GM12892 (cell line): Measurements from ENCODE around the gene WRNIP1.
A peak's percentile ranks its signal among the peaks of the same experiment; 100 is the strongest.

Experiments used
- DNase-seq: peaks from one replicate; pipeline ENCODE4 v3.0.0; 2011; ENCODE audit not compliant: insufficient read length
- FAIRE-seq: peaks from 2 replicates; lab custom pipeline; 2011; peaks lifted over from hg19 to GRCh38; lab: Jason Lieb, UNC
- POLR2A ChIP-seq: IDR thresholded peaks from 2 replicates; pipeline ENCODE4 v1.6.1; 2011; ENCODE audit warnings: low read depth, low read length, control low read depth
- POLR2AphosphoS5 ChIP-seq: IDR thresholded peaks from 2 replicates; pipeline ENCODE4 v1.6.1; 2011; ENCODE audit warnings: low read depth, low read length, control low read depth
- TAF1 ChIP-seq: IDR thresholded peaks from 2 replicates; pipeline ENCODE4 v1.6.1; 2011; ENCODE audit warnings: low read depth, mild to moderate bottlenecking, control low read depth, low read length, borderline replicate concordance

WRNIP1 gene

GRCh38 chr6:2731281-2731909 is 33.8 kb upstream of the WRNIP1 start:
- no peak for TF ChIP-seq POLR2A
- no peak for TF ChIP-seq TAF1
- no peak for TF ChIP-seq POLR2AphosphoS5
- no peak for FAIRE-seq
- DNase-seq = no peak

- FAIRE-seq (no peak), DNase-seq (no peak)
- TF ChIP-seq POLR2AphosphoS5 (no peak), POLR2A (no peak), TAF1 (no peak)
Measured at GRCh38 chr6:2732503-2733089, 32.6 kb upstream of the WRNIP1 start.

- DNase-seq = peak; percentile 40
- FAIRE-seq = peak; percentile 81
- TF ChIP-seq POLR2AphosphoS5 (no peak), TAF1 (no peak), POLR2A (no peak)
Measured at GRCh38 chr6:2733324-2733723, 31.9 kb upstream of the WRNIP1 start.

- DNase-seq (no peak), FAIRE-seq (no peak)
- TF ChIP-seq POLR2AphosphoS5 (no peak), TAF1 (no peak), POLR2A (no peak)
Measured at GRCh38 chr6:2733736-2734480, 31.3 kb upstream of the WRNIP1 start.

- TF ChIP-seq TAF1 (no peak), POLR2A (no peak), POLR2AphosphoS5 (no peak)
- DNase-seq (no peak), FAIRE-seq (no peak)
Measured at GRCh38 chr6:2734488-2735166, 30.6 kb upstream of the WRNIP1 start.

- FAIRE-seq (no peak), DNase-seq (no peak)
- TF ChIP-seq POLR2A (no peak), POLR2AphosphoS5 (no peak), TAF1 (no peak)
Measured at GRCh38 chr6:2737885-2738284, 27.3 kb upstream of the WRNIP1 start.

GRCh38 chr6:2738373-2738979 is 26.7 kb upstream of the WRNIP1 start:
- no peak for TF ChIP-seq TAF1
- no peak for TF ChIP-seq POLR2AphosphoS5
- TF ChIP-seq POLR2A = no peak
- peak; percentile 70 for FAIRE-seq
- DNase-seq = no peak

- TF ChIP-seq POLR2AphosphoS5 = no peak
- no peak for TF ChIP-seq POLR2A
- TF ChIP-seq TAF1 = no peak
- DNase-seq = no peak
- no peak for FAIRE-seq
Measured at GRCh38 chr6:2739335-2739734, 25.9 kb upstream of the WRNIP1 start.

- TF ChIP-seq POLR2A = no peak
- no peak for TF ChIP-seq TAF1
- no peak for TF ChIP-seq POLR2AphosphoS5
- no peak for FAIRE-seq
- DNase-seq = no peak
Measured at GRCh38 chr6:2740581-2740980, 24.6 kb upstream of the WRNIP1 start.

- TF ChIP-seq TAF1 = no peak
- TF ChIP-seq POLR2A = no peak
- FAIRE-seq (no peak), DNase-seq (no peak)
Measured at GRCh38 chr6:2741756-2742155, 23.4 kb upstream of the WRNIP1 start.
